ENCODE measurements around the gene EEF1B2.

Gene EEF1B2

GRCh38 chr2:206192157-206192556 is 32.5 kb downstream of the EEF1B2 start:
- no peak overlapping the region for H3K4me3 ChIP-seq (replicated peaks; ENCODE audit: low read depth, low read length)
- no peaks in the 10 kb centered on the region for H3K36me3 ChIP-seq (ENCODE audit: control insufficient read depth, insufficient read depth, low read length)
- no peak for DNase-seq (ENCODE audit: extremely low read depth, insufficient read length)
- TF ChIP-seq CTCF (IDR thresholded peaks at IDR 0.05; ENCODE audit: insufficient read depth, low read length, poor library complexity, severe bottlenecking), result no peak
- H3K27me3 ChIP-seq (replicated peaks; ENCODE audit: control insufficient read depth, insufficient read depth, low read length), result no peaks in the 10 kb centered on the region

DNA sequence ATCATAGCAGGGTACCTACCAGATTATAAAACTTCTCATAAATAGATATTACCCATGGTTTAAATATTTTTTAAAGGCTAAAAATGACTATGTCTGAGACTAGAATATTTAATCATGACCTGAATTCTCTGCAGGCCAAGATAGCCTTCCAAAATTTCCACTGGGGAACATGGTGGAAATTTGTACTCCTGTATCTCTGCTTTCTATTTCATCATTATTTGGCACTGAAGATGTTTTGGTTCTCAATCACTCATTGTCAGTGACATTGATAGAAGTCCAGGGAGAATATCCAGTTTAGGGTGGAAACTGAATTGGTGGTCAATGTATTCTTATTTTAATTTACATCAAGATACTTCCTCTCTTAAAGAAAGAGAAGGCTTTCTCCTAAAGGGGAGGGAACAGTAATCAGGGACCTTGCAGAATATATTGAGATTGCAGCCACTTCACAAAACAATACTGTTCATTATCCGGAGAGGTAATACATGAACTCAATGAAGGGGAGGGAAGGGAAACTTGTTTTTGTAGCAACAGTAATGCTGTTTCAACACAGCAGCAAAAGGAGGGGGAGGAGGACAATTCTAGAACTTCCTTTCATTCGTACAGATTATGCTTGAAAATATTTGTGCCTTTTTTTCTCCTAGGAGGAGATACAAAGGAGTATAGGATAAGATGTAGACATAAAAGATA is 34.1 kb downstream of the EEF1B2 start:
- no peak for DNase-seq (ENCODE audit: extremely low read depth, insufficient read length)
- no peaks in the 10 kb centered on the region for H3K36me3 ChIP-seq (ENCODE audit: control insufficient read depth, insufficient read depth, low read length)
- H3K27me3 ChIP-seq (replicated peaks; ENCODE audit: control insufficient read depth, insufficient read depth, low read length), result no peaks in the 10 kb centered on the region
- H3K4me3 ChIP-seq (replicated peaks; ENCODE audit: low read depth, low read length), result no peak overlapping the region
- TF ChIP-seq CTCF (IDR thresholded peaks at IDR 0.05; ENCODE audit: insufficient read depth, low read length, poor library complexity, severe bottlenecking), result no peak

- no peaks in the 10 kb centered on the region for H3K27me3 ChIP-seq (replicated peaks; ENCODE audit: control insufficient read depth, insufficient read depth, low read length)
- H3K36me3 ChIP-seq (ENCODE audit: control insufficient read depth, insufficient read depth, low read length), result no peaks in the 10 kb centered on the region
- no peak for DNase-seq (ENCODE audit: extremely low read depth, insufficient read length)
- no peak for TF ChIP-seq CTCF (IDR thresholded peaks at IDR 0.05; ENCODE audit: insufficient read depth, low read length, poor library complexity, severe bottlenecking)
- no peak overlapping the region for H3K4me3 ChIP-seq (replicated peaks; ENCODE audit: low read depth, low read length)
These were observed 39.0 kb downstream of the EEF1B2 start for GRCh38 chr2:206198677-206199076.

DNA sequence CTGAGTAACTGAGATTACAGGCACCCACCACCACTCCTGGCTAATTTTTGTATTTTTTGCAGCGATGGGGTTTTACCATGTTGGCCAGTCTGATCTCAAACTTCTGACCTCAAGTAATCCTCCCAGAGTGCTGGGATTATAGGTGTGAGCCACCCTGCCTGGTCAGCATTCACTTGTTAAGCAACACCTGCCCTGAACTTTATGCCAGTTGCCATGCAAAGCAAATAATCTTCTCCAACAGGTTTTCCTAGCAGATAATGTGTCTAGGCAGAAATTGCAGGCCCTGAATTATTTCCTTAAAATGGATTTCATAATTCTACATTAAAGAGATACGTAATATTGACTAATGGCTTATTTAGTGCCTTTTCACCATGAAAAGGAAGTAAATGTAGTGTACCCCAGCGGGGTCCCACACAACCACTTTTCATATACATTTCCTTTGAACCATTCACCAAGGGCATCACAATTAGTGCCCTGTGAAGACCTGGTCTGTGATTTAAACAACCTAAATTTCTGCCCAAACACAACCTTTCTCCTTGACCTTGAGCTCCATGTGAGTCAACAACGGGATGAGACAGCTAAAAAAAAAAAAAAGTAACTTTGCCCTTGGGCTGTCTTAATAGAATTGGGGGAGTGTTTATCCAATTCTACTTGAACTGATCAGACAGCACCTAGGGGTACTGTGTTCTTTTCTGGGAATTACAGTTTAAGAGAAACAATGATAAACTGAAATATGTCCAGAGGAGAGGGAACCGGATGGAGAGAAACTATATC is 41.6 kb downstream of the EEF1B2 start:
- no peak overlapping the region for H3K4me3 ChIP-seq (replicated peaks; ENCODE audit: low read depth, low read length)
- no peaks in the 10 kb centered on the region for H3K36me3 ChIP-seq (ENCODE audit: control insufficient read depth, insufficient read depth, low read length)
- H3K27me3 ChIP-seq (replicated peaks; ENCODE audit: control insufficient read depth, insufficient read depth, low read length), result no peaks in the 10 kb centered on the region
- no peak for DNase-seq (ENCODE audit: extremely low read depth, insufficient read length)
- no peak for TF ChIP-seq CTCF (IDR thresholded peaks at IDR 0.05; ENCODE audit: insufficient read depth, low read length, poor library complexity, severe bottlenecking)

- DNase-seq (ENCODE audit: extremely low read depth, insufficient read length), result no peak
- no peak overlapping the region for H3K4me3 ChIP-seq (replicated peaks; ENCODE audit: low read depth, low read length)
- no peak for TF ChIP-seq CTCF (IDR thresholded peaks at IDR 0.05; ENCODE audit: insufficient read depth, low read length, poor library complexity, severe bottlenecking)
- no peaks in the 10 kb centered on the region for H3K36me3 ChIP-seq (ENCODE audit: control insufficient read depth, insufficient read depth, low read length)
- no peaks in the 10 kb centered on the region for H3K27me3 ChIP-seq (replicated peaks; ENCODE audit: control insufficient read depth, insufficient read depth, low read length)
These were observed 42.8 kb downstream of the EEF1B2 start for GRCh38 chr2:206202446-206202845.
